Right lobe of liver (tissue), 6 donors: ENCODE measurements around the gene CD226. TPM values are rescaled to one million over a fixed set of nuclear protein-coding genes. Genes with fewer than 3 reads are reported as not detected.

ENCODE experiments used
- ATAC-seq, 4 donors: fragments of 200-7000 bp; cut with Tn5 transposase; one replicate each; pipeline ENCODE4 v1.9.1; 2020; ENCODE audit warnings: mild to moderate bottlenecking in 4 of 4, moderate library complexity in 4 of 4
- DNase-seq, 3 donors: peaks; one replicate each; pipeline ENCODE4 v3.0.0-alpha.2; 2020
- H3K27ac ChIP-seq, 3 donors: fragments of 200-600 bp; one replicate each; pipeline ENCODE4 v1.8.0; 2022
- H3K27me3 ChIP-seq, 2 donors: fragments of 200-600 bp; one replicate each; pipeline ENCODE4 v1.8.0; 2022
- H3K36me3 ChIP-seq, 4 donors: fragments of 200-600 bp; sonication (generic) in 1 of 4; one replicate each; pipeline versions ENCODE4 v1.5.1 to v1.8.0; 2017 to 2022; ENCODE audit warnings: control low read depth in 1 of 4
- H3K4me1 ChIP-seq, 4 donors: fragments of 200-600 bp; sonication (generic) in 1 of 4; one replicate each; pipeline versions ENCODE4 v1.5.1 to v1.8.0; 2017 to 2022; ENCODE audit warnings: control low read depth in 1 of 4
- H3K4me3 ChIP-seq, 3 donors: fragments of 200-600 bp; one replicate each; pipeline ENCODE4 v1.8.0; 2022
- H3K9me3 ChIP-seq, 4 donors: fragments of 200-600 bp; sonication (generic) in 1 of 4; one replicate each; pipeline versions ENCODE4 v1.5.1 to v1.8.0; 2017 to 2022; ENCODE audit warnings: control low read depth in 1 of 4
- POLR2A ChIP-seq: fragments of 450-650 bp; IDR thresholded peaks from one replicate; pipeline ENCODE4 v1.6.1; 2017; ENCODE audit warnings: antibody characterized with exemption, mild to moderate bottlenecking
- WGBS: methylation state at CpG from one replicate; pipeline ENCODE4 v1.1.6; 2018; ENCODE audit warnings: low coverage, low lambda C conversion rate; ENCODE audit not compliant: insufficient coverage; ENCODE audit errors: missing lambda C conversion rate; 5-methylcytosine and 5-hydroxymethylcytosine counted together
- intact Hi-C, 2 donors: fragments of 100-400 bp; cut with DNase I; formaldehyde crosslinking; loops; one replicate each; pipeline versions ENCODE4 v1.11.2 to v1.14.1; 2022
- total RNA-seq, 6 experiments: library from RNA; depleted of rRNA in 2 of 6; stranded (reverse); fragments of >200 nt in 2 of 6; fragmentation: NEBNext Ultra II Directional in 3 of 6; extraction: Animal tissue kit (Norgen Biotek cat#: 25700) in 3 of 6; gene quantifications; one replicate each; pipeline versions ENCODE4 v1.1.0 to v1.2.4, GENCODE V29; 2016 to 2023
- TF ChIP-seq, protein P1 (sequence below), 4 donors: fragments of 200-600 bp in 3 of 4; fragments of 450-650 bp in 1 of 4; IDR thresholded peaks; one replicate each; pipeline versions ENCODE4 v1.5.1 to v1.8.0; 2016 to 2022; ENCODE audit warnings: antibody characterized with exemption in 4 of 4, mild to moderate bottlenecking in 2 of 4
- donor health status: DM: no; HTN: yes; CAD: no.
- donor health status: DM: no; HTN: no; CAD: no.
- donor health status: DM: no; HTN: no; CAD: no.
- donor health status: DM: no; HTN: yes; CAD: no.
- donor health status: DM: no; HTN: yes; CAD: no.

Gene CD226
- total RNA-seq, 6 experiments from 2014 or later: 0.68 to 3.8 (median 2.1) TPM

DNA sequence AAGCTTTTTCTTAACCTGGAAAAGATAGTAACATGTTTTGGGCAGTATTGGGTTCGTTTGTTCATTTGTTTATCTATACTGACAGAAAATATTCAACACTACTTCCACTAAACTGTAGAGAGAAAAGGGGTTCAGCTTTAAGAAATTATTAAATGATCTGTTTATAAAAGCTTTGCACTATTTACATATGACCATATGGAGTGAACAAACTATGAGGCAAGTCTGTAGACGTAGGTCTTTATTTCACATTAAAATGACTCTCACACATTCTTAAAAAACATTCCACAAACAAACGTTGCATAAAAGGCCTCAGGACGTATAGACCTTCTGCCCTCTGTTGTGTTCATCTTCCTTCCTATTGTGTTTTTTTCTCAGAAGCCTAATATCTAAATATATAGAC lies 94.6 kb downstream of the CD226 start:
- DNase-seq: no peak
- intact Hi-C loops: no loop called here
- 55% methylated on average over 4 of the region's 4 CpGs for WGBS
- no peak overlapping the region for H3K4me3 ChIP-seq
- no peaks in the 10 kb centered on the region for H3K4me1 ChIP-seq
- H3K36me3 ChIP-seq: no peaks in the 10 kb centered on the region
- no peak for ATAC-seq
- H3K27me3 ChIP-seq: no peaks in the 10 kb centered on the region
- no peaks in the 10 kb centered on the region for H3K9me3 ChIP-seq
- TF ChIP-seq, protein P1, sequence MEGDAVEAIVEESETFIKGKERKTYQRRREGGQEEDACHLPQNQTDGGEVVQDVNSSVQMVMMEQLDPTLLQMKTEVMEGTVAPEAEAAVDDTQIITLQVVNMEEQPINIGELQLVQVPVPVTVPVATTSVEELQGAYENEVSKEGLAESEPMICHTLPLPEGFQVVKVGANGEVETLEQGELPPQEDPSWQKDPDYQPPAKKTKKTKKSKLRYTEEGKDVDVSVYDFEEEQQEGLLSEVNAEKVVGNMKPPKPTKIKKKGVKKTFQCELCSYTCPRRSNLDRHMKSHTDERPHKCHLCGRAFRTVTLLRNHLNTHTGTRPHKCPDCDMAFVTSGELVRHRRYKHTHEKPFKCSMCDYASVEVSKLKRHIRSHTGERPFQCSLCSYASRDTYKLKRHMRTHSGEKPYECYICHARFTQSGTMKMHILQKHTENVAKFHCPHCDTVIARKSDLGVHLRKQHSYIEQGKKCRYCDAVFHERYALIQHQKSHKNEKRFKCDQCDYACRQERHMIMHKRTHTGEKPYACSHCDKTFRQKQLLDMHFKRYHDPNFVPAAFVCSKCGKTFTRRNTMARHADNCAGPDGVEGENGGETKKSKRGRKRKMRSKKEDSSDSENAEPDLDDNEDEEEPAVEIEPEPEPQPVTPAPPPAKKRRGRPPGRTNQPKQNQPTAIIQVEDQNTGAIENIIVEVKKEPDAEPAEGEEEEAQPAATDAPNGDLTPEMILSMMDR (IDR thresholded peaks at IDR 0.05): no peak
- no peak for TF ChIP-seq POLR2A
- H3K27ac ChIP-seq: no peak overlapping the region

GRCh38 chr18:69845593-69846506 lies 101.8 kb downstream of the CD226 start:
- intact Hi-C loops: no loop called here
- TF ChIP-seq, protein P1 (IDR thresholded peaks at IDR 0.05): peak in 1 of 4 donors; percentile 5
- TF ChIP-seq POLR2A: no peak
- no peak for ATAC-seq
- DNase-seq: no peak
- Histone ChIP-seq H3K4me1 (no peaks in the 10 kb centered on the region), H3K4me3 (no peak overlapping the region), H3K27me3 (no peaks in the 10 kb centered on the region), H3K9me3 (no peaks in the 10 kb centered on the region), H3K36me3 (no peaks in the 10 kb centered on the region), H3K27ac (no peak overlapping the region)
- 81% methylated on average over 8 of the region's 8 CpGs for WGBS

GRCh38 chr18:69844656-69845055 lies 103.0 kb downstream of the CD226 start:
- TF ChIP-seq POLR2A: no peak
- TF ChIP-seq, protein P1 (IDR thresholded peaks at IDR 0.05): no peak
- H3K9me3 ChIP-seq: no peaks in the 10 kb centered on the region
- H3K27me3 ChIP-seq: no peaks in the 10 kb centered on the region
- no peaks in the 10 kb centered on the region for H3K4me1 ChIP-seq
- H3K4me3 ChIP-seq: no peak overlapping the region
- DNase-seq (no peak), ATAC-seq (no peak)
- 80% methylated on average over 2 of the region's 2 CpGs for WGBS
- intact Hi-C loops: no loop called here
- H3K27ac ChIP-seq: no peak overlapping the region
- no peaks in the 10 kb centered on the region for H3K36me3 ChIP-seq

- no peaks in the 10 kb centered on the region for H3K27me3 ChIP-seq
- no peaks in the 10 kb centered on the region for H3K9me3 ChIP-seq
- ATAC-seq: no peak
- no peak overlapping the region for H3K27ac ChIP-seq
- no peaks in the 10 kb centered on the region for H3K36me3 ChIP-seq
- 62% methylated on average over 5 of the region's 5 CpGs for WGBS
- no peak overlapping the region for H3K4me3 ChIP-seq
- intact Hi-C loops: no loop called here
- TF ChIP-seq, protein P1 (IDR thresholded peaks at IDR 0.05): no peak
- TF ChIP-seq POLR2A: no peak
- H3K4me1 ChIP-seq: no peaks in the 10 kb centered on the region
- no peak for DNase-seq
These were observed 104.7 kb downstream of the CD226 start for GRCh38 chr18:69843015-69843414.
